GM23248 (cell line): ENCODE data around the gene SFRP4.

Source experiments
- EZH2 ChIP-seq: fragments of 200-600 bp; sonication (generic); IDR thresholded peaks from 2 replicates; pipeline ENCODE4 v1.6.1; 2018; ENCODE audit warnings: antibody characterized with exemption, mild to moderate bottlenecking; ENCODE audit not compliant: insufficient read depth, poor library complexity, severe bottlenecking
- EZH2phosphoT487 ChIP-seq: fragments of 200-600 bp; sonication (generic); IDR thresholded peaks from 2 replicates; pipeline ENCODE4 v1.6.1; 2018; ENCODE audit warnings: antibody characterized with exemption, moderate library complexity, mild to moderate bottlenecking, low read depth; ENCODE audit not compliant: insufficient read depth

DNA sequence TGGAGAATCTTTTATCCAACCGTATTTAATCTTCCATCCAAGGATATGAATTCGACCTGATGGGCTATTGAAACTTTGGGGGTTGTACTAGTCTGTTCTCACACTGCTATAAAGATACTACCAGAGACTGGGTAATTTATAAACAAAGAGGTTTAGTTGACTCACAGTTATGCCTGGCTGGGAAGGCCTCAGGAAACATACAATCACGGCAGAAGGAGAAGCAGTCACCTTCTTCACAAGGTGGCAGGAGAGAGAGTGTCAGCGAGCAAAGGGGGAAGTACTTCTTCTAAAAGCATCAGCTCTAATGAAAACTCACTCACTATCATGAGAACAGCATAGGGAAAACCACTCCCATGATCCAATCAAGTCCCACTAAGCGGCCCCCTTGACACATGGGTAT is 47.6 kb upstream of the SFRP4 start:
- TF ChIP-seq EZH2 (no peak), EZH2phosphoT487 (no peak)
